ENCODE results near the gene SOX6.

- TF ChIP-seq CTCF (IDR thresholded peaks at IDR 0.05; ENCODE audit: low read depth, low read length, poor library complexity, severe bottlenecking) = no peak
- TF ChIP-seq EZH2phosphoT487 (IDR thresholded peaks at IDR 0.05; ENCODE audit: borderline replicate concordance, low read length) = no peak
Measured at GRCh38 chr11:16043617-16044016, 312.7 kb downstream of the SOX6 start.
